Kidney epithelial cell (primary cell): ENCODE measurements around the gene TMEM18. TPM values are rescaled to one million over a fixed set of nuclear protein-coding genes. Genes with fewer than 3 reads are reported as not detected.

Source experiments
- DNase-seq: peaks from one replicate; pipeline ENCODE4 v3.0.0-alpha.2; 2010; ENCODE audit warnings: low read depth
- H3K27me3 ChIP-seq: 2 replicates; pipeline ENCODE4 v1.6.0; 2011; ENCODE audit warnings: low read length; ENCODE audit not compliant: control insufficient read depth, insufficient read depth
- H3K36me3 ChIP-seq: 2 replicates; pipeline ENCODE4 v1.5.1; 2011; ENCODE audit warnings: low read length; ENCODE audit not compliant: control insufficient read depth, insufficient read depth
- H3K4me3 ChIP-seq: 2 replicates; pipeline ENCODE4 v1.5.1; 2011; ENCODE audit warnings: low read depth, mild to moderate bottlenecking, control low read depth, low read length
- total RNA-seq: library from RNA; depleted of rRNA; stranded (reverse); fragments of >200 nt; gene quantifications from 2 replicates; pipeline ENCODE4 v1.2.3, GENCODE V29; 2015
- TF ChIP-seq, protein P1 (sequence below): IDR thresholded peaks from 2 replicates; pipeline ENCODE4 v1.5.1; 2011; ENCODE audit warnings: mild to moderate bottlenecking, moderate library complexity, low read length, control low read depth, inconsistent platforms; ENCODE audit not compliant: insufficient read depth, poor library complexity, severe bottlenecking

TMEM18 gene
- total RNA-seq, 1 donor from 2014 or later, result 37.1 TPM

DNA sequence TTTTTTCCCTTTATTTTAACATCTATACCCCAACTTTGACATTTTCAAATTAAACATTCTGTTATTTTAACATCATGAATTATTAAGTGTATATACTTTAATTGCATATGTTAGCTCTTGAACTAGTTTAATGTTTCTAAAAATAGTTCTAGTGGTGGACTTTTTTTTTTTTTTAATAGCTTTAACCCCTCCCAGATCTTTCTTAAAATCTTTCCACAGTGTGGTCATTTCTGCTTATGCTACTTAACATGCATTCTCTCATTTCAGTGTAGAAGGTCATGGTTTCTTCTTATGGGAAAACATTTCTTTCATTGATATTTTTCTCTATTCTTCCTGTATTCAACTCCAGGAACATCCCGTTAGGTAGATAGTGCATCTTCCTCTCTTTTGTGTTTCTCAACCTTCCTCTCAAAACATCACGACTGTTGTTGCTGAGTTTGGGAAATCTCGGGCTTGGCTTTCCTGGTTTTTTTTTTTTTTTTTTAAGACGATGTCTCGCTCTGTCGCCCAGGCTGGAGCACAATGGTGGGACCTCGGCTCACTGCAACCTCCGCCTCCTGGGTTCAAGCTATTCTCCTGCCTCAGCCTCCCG lies 849 bp upstream of the TMEM18 start:
- Histone ChIP-seq H3K27me3 (no peaks in the 10 kb centered on the region), H3K4me3 (peak overlapping the region; percentile 96), H3K36me3 (no peaks in the 10 kb centered on the region)
- no peak for DNase-seq
- TF ChIP-seq, protein P1, sequence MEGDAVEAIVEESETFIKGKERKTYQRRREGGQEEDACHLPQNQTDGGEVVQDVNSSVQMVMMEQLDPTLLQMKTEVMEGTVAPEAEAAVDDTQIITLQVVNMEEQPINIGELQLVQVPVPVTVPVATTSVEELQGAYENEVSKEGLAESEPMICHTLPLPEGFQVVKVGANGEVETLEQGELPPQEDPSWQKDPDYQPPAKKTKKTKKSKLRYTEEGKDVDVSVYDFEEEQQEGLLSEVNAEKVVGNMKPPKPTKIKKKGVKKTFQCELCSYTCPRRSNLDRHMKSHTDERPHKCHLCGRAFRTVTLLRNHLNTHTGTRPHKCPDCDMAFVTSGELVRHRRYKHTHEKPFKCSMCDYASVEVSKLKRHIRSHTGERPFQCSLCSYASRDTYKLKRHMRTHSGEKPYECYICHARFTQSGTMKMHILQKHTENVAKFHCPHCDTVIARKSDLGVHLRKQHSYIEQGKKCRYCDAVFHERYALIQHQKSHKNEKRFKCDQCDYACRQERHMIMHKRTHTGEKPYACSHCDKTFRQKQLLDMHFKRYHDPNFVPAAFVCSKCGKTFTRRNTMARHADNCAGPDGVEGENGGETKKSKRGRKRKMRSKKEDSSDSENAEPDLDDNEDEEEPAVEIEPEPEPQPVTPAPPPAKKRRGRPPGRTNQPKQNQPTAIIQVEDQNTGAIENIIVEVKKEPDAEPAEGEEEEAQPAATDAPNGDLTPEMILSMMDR, result no peak

DNA sequence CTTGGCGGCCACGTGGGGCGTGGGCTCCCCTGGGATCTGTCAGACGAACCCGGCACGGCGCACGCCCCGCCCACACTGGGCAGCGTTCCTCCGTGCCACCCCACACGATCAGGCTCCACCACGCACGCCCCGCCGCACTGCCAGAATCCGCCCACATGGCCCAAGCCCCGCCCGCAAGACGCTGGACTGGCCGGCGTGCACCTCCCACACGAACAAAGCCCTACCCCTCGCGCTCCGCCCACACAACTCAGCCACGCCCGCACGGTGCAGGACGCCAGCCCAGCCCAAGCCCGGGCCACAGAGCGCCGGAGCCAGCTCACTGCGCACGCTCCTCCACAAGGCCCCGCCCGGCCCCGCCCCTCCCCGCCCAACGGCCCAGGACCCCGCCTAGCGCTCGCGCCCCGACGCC lies 555 bp downstream of the TMEM18 start:
- TF ChIP-seq, protein P1, result no peak
- H3K36me3 ChIP-seq, result no peaks in the 10 kb centered on the region
- H3K27me3 ChIP-seq, result no peaks in the 10 kb centered on the region
- H3K4me3 ChIP-seq, result peak overlapping the region; percentile 67
- peak; percentile 78 for DNase-seq

DNA sequence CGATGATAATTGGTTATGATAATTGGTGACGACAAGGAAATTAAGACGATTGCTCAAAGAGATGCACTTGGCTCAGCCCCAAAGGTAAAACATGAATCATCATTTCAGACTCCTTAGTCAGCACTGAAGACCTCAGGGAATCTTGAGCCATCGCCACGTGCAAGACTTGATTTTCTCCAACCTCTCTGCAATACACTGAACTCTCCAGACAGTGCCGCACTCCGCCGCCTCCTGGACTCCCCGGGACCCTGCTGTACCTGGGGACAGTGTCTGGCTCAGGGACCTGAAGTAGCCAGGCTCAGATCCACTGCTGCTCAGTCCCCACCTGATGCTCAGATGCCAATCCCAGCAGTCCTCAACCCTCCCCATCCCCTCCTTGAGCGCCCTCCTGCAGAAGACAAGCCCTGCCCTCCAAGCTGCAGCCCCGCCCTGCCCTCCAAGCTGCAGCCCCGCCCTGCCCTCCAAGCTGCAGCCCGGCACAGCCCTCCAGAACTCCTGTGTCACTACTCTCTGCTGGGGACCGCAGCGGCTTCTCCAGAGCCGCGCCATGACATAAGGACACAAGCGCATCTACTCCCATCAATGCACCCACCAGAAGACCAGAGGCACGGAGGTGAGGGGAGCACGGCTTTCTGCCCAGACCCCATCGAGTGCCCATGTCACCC lies 1.1 kb downstream of the TMEM18 start:
- TF ChIP-seq, protein P1, result peak; percentile 49
- DNase-seq, result peak; percentile 78
- peak overlapping the region; percentile 67 for H3K4me3 ChIP-seq
- no peaks in the 10 kb centered on the region for H3K36me3 ChIP-seq
- H3K27me3 ChIP-seq, result no peaks in the 10 kb centered on the region

DNA sequence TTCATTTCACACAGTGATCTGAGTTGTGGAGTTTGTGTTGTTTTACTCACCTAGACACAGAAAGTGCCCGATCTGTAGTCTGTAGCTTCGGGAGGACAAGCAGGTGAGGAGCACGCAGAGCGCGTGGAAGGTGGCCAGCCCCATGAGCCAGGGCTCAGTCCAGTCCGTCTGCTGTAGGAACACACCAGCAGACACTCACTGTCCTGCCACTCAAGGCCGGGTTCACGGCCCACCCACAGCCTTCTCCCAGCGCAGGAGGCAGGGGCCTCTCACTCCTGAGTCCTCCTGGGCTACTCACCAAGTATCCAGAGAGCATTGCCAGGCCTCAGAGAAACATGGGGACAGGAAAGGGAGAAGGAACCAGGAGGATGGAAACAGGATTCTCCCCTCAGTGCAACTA lies 1.7 kb downstream of the TMEM18 start:
- no peak overlapping the region for H3K4me3 ChIP-seq
- DNase-seq, result no peak
- TF ChIP-seq, protein P1, result no peak
- H3K36me3 ChIP-seq, result no peaks in the 10 kb centered on the region
- no peaks in the 10 kb centered on the region for H3K27me3 ChIP-seq

DNA sequence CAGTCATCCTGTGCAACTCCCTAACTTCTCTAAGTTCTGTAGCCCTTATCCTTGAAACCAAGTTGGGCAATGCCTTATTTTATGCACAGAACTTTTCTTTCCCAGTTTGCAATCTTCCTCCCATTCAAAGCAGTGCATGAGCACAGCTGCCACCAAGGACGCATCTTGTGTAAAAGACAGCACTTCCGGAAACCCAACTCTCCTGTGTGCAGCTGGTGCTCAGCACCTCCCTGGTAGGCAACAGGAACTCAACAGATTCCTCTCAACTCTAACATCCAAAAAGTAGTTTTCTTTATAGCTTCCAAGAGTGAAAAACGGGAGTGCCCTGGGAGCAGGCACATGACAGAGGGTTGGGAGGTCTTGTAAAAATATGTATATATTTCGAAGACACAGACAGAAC lies 2.2 kb downstream of the TMEM18 start:
- TF ChIP-seq, protein P1, result no peak
- no peaks in the 10 kb centered on the region for H3K36me3 ChIP-seq
- H3K27me3 ChIP-seq, result no peaks in the 10 kb centered on the region
- DNase-seq, result no peak
- H3K4me3 ChIP-seq, result no peak overlapping the region
